VCaP (cell line): ENCODE data around the gene SAMD10.

ENCODE experiments used
- H3K27ac ChIP-seq: fragments of 450-650 bp; 2 replicates; pipeline ENCODE4 v1.5.1; 2017
- TF ChIP-seq, protein P1 (sequence below): fragments of 450-650 bp; conservative IDR thresholded peaks from 2 replicates; pipeline ENCODE4 v1.5.1; 2017; ENCODE audit warnings: mild to moderate bottlenecking, moderate library complexity

Gene SAMD10

GRCh38 chr20:63953764-63954429 lies 25.5 kb downstream of the SAMD10 start:
- TF ChIP-seq, protein P1, sequence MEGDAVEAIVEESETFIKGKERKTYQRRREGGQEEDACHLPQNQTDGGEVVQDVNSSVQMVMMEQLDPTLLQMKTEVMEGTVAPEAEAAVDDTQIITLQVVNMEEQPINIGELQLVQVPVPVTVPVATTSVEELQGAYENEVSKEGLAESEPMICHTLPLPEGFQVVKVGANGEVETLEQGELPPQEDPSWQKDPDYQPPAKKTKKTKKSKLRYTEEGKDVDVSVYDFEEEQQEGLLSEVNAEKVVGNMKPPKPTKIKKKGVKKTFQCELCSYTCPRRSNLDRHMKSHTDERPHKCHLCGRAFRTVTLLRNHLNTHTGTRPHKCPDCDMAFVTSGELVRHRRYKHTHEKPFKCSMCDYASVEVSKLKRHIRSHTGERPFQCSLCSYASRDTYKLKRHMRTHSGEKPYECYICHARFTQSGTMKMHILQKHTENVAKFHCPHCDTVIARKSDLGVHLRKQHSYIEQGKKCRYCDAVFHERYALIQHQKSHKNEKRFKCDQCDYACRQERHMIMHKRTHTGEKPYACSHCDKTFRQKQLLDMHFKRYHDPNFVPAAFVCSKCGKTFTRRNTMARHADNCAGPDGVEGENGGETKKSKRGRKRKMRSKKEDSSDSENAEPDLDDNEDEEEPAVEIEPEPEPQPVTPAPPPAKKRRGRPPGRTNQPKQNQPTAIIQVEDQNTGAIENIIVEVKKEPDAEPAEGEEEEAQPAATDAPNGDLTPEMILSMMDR, result no peak
- H3K27ac ChIP-seq, result peak overlapping the region; percentile 98; the same call in 1 of the 2 replicates

- TF ChIP-seq, protein P1, result no peak
- H3K27ac ChIP-seq, result peak overlapping the region; percentile 98; the same call in 1 of the 2 replicates
These were observed 26.7 kb downstream of the SAMD10 start for GRCh38 chr20:63952769-63953168.

GRCh38 chr20:63952210-63952535 lies 27.3 kb downstream of the SAMD10 start:
- TF ChIP-seq, protein P1, result no peak
- peak overlapping the region; percentile 9; the same call in 1 of the 2 replicates for H3K27ac ChIP-seq

GRCh38 chr20:63951398-63952209 lies 27.8 kb downstream of the SAMD10 start:
- H3K27ac ChIP-seq, result peak overlapping the region; percentile 77; the same call in 1 of the 2 replicates
- TF ChIP-seq, protein P1, result no peak

DNA sequence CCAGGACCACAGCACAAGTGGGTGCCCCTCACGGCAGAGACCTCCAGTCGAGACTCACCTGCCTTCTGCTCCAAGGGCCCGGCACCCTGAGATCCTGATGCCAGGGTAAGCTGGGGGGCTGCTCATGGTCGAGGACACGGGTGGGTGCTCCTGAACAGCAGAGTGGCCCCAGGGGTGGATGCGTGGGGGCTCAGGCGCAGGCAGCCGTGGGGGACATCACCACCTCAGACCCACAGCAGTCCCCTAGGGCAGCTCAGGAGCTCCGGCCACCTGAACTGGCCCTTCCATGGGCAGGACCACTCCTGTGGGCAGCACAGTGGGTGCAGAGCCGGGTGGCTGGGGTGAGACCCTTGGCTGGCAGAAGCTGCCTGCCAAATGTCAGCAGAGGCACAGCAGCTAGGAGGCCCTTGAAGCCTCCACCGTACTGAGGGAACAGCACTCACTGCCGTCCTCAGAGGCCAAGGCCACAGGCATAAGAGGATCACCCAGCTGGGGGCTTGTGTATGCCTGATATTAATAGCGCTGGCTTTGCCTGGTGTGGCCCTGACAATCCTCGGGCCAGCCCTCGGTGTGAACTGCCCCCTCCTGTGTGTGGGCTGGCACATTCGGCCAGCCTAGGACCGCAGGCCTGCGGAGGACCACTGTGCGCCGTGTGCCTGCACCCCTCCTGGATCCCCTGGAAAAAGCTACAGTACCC lies 28.6 kb downstream of the SAMD10 start:
- TF ChIP-seq, protein P1, result no peak
- peak overlapping the region; percentile 77 for H3K27ac ChIP-seq

DNA sequence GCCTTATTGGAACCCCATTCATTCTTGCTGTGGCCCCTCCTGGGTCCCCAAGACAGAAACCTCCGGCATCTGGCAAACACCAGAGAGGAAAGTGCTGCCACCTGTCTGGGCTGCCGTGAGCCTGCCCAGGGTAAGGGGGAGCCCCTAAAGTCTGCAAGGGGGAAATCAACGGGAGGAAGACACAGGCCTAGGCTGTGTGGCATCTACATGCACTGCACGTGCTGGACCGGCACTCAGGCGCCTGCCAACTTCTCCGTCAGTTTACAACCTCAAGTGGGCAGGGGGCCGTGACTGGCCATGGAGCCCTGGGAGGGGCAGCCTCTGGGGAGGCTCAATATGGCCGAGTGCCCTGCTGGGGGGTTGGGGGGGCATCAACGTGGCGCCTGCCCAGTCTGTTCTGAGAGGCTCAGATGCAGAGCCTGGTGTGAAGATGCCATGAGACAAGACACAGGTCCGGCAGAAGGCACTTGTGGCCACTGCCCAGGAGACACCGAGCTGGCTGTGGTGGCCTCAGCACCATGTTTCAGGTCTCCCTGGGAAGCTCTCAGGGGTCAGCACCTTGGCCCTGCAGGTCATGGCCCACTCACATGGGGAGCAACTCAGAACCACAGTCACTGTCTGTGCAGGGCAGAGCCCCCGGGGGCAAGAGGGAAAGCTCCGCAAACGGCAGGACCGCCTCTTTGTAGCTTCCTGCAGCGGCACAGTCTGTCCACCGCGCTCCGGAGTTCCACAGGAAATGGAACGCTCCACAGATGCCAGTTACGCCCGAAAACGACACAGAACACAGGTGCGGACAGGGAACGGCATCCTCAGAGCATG lies 31.6 kb downstream of the SAMD10 start:
- TF ChIP-seq, protein P1, result no peak
- H3K27ac ChIP-seq, result peak overlapping the region; percentile 77
